RCC 7860 (cell line): ENCODE measurements around the gene IQCE.

ENCODE experiments used
- DNase-seq: peaks from one replicate; pipeline ENCODE4 v3.0.0-alpha.2; 2015; ENCODE audit warnings: low spot score
- FAIRE-seq: peaks from 2 replicates; lab custom pipeline; 2012; peaks lifted over from hg19 to GRCh38; lab: Jason Lieb, UNC

Gene IQCE

GRCh38 chr7:2657920-2658671, 99.3 kb downstream of the IQCE start:
- FAIRE-seq (no peak), DNase-seq (no peak)

- FAIRE-seq (no peak), DNase-seq (no peak)
Observed at GRCh38 chr7:2658941-2659340, 100.2 kb downstream of the IQCE start.

DNA sequence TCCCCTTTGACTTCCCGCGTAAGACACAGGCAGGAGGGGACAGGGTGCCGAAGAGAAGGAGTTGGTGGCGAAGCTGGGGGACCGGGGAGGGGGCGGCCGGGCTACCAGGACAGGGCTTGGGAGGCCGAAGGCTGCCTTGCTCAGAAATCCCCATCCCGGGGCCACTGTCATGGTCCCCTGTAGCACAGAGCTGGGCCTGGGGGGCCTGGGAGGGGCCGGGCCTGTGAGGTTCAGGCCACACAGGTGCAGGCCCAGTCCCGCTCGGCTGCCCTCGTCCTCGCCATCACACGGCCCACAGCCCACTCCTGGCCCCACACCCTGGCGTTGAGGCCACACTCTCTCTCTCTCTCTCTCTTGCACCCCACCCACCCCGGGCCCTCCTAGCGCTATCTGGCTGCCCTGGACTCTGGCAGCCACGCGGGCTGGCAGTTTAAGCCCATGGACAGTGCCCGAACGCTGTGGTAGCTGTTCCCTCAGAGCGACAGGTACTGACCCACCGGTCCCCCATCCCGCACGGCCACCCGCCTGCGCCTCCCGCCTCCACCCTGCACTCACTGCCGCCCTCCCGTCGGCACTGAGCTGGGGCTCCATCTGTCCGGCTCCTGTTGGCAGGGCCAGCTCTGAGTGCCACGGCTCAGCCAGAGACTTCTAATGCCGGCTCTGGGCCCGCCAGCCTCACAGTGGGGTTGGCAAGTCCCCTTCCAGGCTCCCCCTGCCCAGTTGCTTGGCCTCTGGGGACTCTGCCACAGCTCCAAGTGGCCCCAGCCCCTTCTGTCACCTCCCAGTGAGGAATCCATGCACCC, 101.0 kb downstream of the IQCE start:
- no peak for DNase-seq
- FAIRE-seq = no peak

DNA sequence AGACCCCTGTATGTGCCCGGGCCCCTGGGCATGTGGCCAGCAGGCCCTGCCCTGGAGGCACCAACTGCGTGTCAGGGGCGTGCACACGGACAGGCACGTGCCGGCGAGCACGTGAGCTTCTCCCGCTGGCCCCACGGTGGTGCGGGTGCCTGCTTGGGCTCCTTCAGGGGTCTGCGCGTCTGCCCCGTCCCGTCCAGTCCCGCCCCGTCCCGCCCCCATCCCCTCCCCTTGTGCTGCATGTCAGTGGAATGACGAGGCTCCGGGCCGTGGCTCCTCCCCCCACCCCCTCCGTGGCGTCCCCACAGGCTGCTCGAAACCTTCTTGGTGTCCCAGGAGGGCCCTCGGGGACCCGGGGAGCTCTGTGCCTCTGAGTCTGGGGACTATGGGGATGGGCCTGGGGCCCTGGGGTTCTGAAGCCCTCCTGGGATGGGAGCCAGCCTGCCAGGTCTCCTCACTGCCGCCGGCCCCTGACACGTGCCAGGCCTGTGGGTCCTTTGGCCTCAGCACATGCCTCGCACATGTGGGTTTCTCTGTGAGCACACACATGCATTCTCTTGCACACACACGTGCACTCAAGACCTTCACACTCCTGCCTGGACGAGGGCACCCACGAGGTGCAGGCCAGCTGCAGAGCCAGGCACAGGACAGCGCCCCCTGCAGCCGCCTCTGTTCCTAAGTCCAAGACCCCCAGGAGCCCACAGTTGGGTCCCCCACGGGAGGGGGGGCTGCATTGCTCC, 101.7 kb downstream of the IQCE start:
- FAIRE-seq = no peak
- no peak for DNase-seq

- DNase-seq = no peak
- FAIRE-seq = no peak
Observed at GRCh38 chr7:2661096-2661449, 102.3 kb downstream of the IQCE start.

DNA sequence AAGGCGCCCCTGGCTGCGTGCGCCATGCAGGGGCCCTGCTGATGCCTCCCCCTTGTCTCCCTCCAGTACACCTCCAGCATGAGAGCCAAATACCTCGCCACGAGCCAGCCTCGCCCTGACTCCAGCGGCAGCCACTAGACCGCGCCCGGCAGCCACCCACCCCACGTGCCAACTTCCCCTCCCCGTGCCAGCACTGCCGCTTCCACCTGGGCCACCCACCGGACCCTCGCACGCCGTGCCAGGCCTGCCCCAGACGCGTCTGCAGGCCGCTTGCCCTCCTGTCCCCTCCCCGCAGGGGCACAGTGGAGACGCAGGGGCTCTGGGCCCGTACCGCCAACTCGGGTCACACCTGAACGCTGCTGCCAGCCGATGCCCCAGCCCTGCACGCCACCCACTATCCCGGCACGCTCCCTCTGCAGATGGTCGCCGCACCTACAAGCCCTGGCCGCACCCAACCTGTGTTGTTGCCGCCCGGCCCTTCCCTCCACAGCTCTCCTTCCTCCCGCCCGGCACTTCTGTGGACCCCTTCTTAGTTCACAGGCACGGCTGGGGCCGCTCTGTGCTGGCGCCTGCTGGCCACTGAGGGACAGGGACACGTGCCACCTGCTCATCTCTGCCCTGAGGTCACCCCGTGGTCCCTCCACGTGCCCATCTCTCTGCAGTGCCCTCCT, 103.0 kb downstream of the IQCE start:
- FAIRE-seq = no peak
- no peak for DNase-seq

DNA sequence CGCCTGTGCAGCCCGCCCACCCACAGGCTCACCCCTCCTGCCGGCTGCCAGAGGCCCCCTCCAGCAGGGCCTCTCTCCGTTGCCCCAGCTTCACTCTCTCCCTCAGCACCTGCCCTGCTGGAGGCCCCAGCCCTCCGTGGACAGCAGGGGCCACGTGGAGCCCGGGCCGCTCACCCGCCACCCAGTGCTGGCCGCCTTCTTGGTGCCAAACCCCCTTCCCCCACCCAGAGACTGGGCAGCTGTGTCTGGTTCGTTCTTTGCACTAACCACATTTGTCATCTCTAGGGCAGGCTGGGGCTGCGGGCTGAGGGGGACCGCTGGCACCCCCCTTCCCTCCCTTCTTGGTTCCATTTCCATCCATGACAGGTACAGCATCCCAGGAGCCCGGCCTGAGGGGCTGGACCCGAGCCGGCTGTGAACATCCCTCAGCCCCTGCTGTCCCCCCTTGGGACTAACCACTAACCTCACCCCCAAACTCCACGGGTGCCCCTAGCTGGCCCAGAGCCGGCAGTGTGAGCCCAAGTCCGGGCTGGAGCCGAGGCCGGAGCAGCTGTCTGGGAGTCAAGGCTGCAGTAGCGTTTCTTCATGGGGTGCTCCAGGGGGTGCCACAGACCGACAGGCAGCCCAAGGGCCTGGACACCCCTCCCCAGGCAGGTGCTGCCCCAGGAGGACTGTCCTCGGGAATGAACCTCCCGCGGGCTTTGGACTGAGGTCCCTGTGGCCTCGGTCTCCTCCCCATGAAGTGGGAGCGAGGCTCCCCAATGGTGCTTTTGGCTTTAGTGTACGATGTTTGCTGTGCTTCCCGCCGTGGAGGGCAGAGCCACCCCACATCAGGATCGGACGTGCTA, 103.7 kb downstream of the IQCE start:
- no peak for FAIRE-seq
- DNase-seq = no peak

- FAIRE-seq = no peak
Observed at GRCh38 chr7:2663121-2663886, 104.5 kb downstream of the IQCE start.

GRCh38 chr7:2663960-2664359, 105.2 kb downstream of the IQCE start:
- DNase-seq = no peak
- no peak for FAIRE-seq

More at GRCh38 chr7:2663121-2663886, 104.5 kb downstream of the IQCE start:
- no peak for DNase-seq
